ENCODE results near the gene MINK1. TPM values are rescaled to one million over a fixed set of nuclear protein-coding genes. Genes with fewer than 3 reads are reported as not detected.
A peak's percentile ranks its signal among the peaks of the same experiment; 100 is the strongest.

The MINK1 gene
- total and polyA plus RNA-seq, 10 of the 15 experiments (the other 5 are each of a cell fraction or from before 2014, with no cell fraction given): 0.08 to 55.6 (median 15.0) TPM

DNA sequence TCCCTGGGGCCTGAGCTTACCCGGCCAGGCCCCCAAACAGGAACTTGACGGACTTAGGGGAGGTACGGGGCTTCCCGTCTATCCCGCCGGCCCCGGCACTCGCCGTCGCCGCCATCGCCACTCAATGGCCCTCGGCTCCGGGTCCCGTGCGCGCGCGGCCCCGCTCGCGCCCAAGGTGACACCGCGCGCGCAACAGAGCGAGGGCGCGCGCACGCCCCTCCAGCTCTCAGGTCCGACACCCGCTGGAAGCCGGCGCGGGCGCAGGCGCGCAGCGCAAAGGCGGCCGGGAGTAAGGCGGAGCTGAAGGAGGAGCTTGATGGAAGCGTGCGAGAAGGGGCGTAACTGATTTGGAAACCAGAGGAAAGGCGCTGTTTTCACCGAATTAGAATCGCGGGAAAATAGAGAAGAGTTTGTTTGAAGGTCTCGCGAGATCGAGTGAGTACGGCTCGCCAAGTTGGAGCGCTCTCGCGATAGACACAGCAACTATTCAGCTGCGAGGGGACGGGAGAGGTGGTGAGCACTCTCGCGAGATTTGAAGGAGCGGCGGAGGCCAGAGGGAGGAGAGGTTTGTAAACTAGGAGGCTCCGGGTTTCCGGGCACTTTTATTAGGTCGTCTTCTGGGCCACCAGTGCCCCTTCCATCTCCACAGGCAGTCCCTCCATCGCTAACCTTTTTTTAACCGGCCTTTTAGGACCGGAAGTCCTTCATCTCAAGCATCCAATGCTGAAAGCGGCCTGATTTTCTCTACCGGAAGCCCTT, 106.8 kb downstream of the MINK1 start, which contains the start of the genes RNF167 and SLC25A11 (continued):
- TF ChIP-seq, protein P1, sequence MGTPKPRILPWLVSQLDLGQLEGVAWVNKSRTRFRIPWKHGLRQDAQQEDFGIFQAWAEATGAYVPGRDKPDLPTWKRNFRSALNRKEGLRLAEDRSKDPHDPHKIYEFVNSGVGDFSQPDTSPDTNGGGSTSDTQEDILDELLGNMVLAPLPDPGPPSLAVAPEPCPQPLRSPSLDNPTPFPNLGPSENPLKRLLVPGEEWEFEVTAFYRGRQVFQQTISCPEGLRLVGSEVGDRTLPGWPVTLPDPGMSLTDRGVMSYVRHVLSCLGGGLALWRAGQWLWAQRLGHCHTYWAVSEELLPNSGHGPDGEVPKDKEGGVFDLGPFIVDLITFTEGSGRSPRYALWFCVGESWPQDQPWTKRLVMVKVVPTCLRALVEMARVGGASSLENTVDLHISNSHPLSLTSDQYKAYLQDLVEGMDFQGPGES (IDR thresholded peaks at IDR 0.05): no peak
- TF ChIP-seq YBX1 (IDR thresholded peaks at IDR 0.05) (no peak), BHLHE40 (IDR thresholded peaks at IDR 0.05; ENCODE audit: borderline replicate concordance in 1 of 2, low read depth in 2 of 2, low read length in 1 of 2) (peak; percentile 95 to 99), BMI1 (IDR thresholded peaks at IDR 0.05; ENCODE audit: borderline replicate concordance) (no peak), HDAC2 (IDR thresholded peaks at IDR 0.05) (no peak), HDGF (IDR thresholded peaks at IDR 0.05) (peak; percentile 75; the same call in 1 of the 2 replicates), MXI1 (IDR thresholded peaks at IDR 0.05; ENCODE audit: low read depth, low read length) (peak; percentile 89), EED (IDR thresholded peaks at IDR 0.05; ENCODE audit: low read depth) (no peak; the same call in 1 of the 2 replicates), NR2F1 (conservative IDR thresholded peaks at IDR 0.05) (peak; percentile 75), SREBF2 (IDR thresholded peaks at IDR 0.05; ENCODE audit: low read length) (no peak), ZZZ3 (IDR thresholded peaks at IDR 0.05; ENCODE audit: control insufficient read depth, insufficient read length, low read depth) (no peak)
- TF ChIP-seq, protein P2, sequence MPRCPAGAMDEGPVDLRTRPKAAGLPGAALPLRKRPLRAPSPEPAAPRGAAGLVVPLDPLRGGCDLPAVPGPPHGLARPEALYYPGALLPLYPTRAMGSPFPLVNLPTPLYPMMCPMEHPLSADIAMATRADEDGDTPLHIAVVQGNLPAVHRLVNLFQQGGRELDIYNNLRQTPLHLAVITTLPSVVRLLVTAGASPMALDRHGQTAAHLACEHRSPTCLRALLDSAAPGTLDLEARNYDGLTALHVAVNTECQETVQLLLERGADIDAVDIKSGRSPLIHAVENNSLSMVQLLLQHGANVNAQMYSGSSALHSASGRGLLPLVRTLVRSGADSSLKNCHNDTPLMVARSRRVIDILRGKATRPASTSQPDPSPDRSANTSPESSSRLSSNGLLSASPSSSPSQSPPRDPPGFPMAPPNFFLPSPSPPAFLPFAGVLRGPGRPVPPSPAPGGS (IDR thresholded peaks at IDR 0.05; ENCODE audit: borderline replicate concordance, insufficient read depth, low read depth, low read length, poor library complexity, severe bottlenecking): no peak
- TF ChIP-seq, protein P3, sequence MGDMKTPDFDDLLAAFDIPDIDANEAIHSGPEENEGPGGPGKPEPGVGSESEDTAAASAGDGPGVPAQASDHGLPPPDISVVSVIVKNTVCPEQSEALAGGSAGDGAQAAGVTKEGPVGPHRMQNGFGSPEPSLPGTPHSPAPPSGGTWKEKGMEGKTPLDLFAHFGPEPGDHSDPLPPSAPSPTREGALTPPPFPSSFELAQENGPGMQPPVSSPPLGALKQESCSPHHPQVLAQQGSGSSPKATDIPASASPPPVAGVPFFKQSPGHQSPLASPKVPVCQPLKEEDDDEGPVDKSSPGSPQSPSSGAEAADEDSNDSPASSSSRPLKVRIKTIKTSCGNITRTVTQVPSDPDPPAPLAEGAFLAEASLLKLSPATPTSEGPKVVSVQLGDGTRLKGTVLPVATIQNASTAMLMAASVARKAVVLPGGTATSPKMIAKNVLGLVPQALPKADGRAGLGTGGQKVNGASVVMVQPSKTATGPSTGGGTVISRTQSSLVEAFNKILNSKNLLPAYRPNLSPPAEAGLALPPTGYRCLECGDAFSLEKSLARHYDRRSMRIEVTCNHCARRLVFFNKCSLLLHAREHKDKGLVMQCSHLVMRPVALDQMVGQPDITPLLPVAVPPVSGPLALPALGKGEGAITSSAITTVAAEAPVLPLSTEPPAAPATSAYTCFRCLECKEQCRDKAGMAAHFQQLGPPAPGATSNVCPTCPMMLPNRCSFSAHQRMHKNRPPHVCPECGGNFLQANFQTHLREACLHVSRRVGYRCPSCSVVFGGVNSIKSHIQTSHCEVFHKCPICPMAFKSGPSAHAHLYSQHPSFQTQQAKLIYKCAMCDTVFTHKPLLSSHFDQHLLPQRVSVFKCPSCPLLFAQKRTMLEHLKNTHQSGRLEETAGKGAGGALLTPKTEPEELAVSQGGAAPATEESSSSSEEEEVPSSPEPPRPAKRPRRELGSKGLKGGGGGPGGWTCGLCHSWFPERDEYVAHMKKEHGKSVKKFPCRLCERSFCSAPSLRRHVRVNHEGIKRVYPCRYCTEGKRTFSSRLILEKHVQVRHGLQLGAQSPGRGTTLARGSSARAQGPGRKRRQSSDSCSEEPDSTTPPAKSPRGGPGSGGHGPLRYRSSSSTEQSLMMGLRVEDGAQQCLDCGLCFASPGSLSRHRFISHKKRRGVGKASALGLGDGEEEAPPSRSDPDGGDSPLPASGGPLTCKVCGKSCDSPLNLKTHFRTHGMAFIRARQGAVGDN (IDR thresholded peaks at IDR 0.05): peak; percentile 74
- TF ChIP-seq, protein P4, sequence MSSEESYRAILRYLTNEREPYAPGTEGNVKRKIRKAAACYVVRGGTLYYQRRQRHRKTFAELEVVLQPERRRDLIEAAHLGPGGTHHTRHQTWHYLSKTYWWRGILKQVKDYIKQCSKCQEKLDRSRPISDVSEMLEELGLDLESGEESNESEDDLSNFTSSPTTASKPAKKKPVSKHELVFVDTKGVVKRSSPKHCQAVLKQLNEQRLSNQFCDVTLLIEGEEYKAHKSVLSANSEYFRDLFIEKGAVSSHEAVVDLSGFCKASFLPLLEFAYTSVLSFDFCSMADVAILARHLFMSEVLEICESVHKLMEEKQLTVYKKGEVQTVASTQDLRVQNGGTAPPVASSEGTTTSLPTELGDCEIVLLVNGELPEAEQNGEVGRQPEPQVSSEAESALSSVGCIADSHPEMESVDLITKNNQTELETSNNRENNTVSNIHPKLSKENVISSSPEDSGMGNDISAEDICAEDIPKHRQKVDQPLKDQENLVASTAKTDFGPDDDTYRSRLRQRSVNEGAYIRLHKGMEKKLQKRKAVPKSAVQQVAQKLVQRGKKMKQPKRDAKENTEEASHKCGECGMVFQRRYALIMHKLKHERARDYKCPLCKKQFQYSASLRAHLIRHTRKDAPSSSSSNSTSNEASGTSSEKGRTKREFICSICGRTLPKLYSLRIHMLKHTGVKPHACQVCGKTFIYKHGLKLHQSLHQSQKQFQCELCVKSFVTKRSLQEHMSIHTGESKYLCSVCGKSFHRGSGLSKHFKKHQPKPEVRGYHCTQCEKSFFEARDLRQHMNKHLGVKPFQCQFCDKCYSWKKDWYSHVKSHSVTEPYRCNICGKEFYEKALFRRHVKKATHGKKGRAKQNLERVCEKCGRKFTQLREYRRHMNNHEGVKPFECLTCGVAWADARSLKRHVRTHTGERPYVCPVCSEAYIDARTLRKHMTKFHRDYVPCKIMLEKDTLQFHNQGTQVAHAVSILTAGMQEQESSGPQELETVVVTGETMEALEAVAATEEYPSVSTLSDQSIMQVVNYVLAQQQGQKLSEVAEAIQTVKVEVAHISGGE (CRISPR knock-in tag; IDR thresholded peaks at IDR 0.05): no peak
- TF ChIP-seq, protein P5, sequence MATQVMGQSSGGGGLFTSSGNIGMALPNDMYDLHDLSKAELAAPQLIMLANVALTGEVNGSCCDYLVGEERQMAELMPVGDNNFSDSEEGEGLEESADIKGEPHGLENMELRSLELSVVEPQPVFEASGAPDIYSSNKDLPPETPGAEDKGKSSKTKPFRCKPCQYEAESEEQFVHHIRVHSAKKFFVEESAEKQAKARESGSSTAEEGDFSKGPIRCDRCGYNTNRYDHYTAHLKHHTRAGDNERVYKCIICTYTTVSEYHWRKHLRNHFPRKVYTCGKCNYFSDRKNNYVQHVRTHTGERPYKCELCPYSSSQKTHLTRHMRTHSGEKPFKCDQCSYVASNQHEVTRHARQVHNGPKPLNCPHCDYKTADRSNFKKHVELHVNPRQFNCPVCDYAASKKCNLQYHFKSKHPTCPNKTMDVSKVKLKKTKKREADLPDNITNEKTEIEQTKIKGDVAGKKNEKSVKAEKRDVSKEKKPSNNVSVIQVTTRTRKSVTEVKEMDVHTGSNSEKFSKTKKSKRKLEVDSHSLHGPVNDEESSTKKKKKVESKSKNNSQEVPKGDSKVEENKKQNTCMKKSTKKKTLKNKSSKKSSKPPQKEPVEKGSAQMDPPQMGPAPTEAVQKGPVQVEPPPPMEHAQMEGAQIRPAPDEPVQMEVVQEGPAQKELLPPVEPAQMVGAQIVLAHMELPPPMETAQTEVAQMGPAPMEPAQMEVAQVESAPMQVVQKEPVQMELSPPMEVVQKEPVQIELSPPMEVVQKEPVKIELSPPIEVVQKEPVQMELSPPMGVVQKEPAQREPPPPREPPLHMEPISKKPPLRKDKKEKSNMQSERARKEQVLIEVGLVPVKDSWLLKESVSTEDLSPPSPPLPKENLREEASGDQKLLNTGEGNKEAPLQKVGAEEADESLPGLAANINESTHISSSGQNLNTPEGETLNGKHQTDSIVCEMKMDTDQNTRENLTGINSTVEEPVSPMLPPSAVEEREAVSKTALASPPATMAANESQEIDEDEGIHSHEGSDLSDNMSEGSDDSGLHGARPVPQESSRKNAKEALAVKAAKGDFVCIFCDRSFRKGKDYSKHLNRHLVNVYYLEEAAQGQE (IDR thresholded peaks at IDR 0.05; ENCODE audit: low read depth, low read length): no peak
